OCI-LY1 (cell line): Measurements from ENCODE around the gene TRIP13.

Experiments
- CTCF ChIP-seq: fragments of 200-600 bp; sonication (generic), shearing (Covaris generic); IDR thresholded peaks from 2 replicates; pipeline ENCODE4 v1.5.1; 2017; ENCODE audit warnings: mild to moderate bottlenecking, antibody characterized with exemption, low read length, moderate library complexity, mixed read lengths
- EZH2 ChIP-seq: fragments of 200-600 bp; sonication (generic), shearing (Covaris generic); IDR thresholded peaks from 2 replicates; pipeline ENCODE4 v1.8.0; 2017; ENCODE audit warnings: borderline replicate concordance, mixed run types, mild to moderate bottlenecking, antibody characterized with exemption, low read length, moderate library complexity, mixed read lengths

- TF ChIP-seq CTCF (no peak), EZH2 (no peak)
Measured at GRCh38 chr5:873328-873727, 19.4 kb upstream of the TRIP13 start.
